Endothelial cell (in vitro differentiated cells): ENCODE measurements around the gene FGF12. TPM values are rescaled to one million over a fixed set of nuclear protein-coding genes. Genes with fewer than 3 reads are reported as not detected.

Experiments
- DNase-seq: peaks from one replicate; pipeline ENCODE4 v3.0.0; 2021; ENCODE audit warnings: low spot score
- H3K27ac Mint-ChIP-seq: one replicate; pipeline ENCODE4 v1.8.0; 2021; ENCODE audit warnings: mixed read lengths, inconsistent platforms; ENCODE audit not compliant: unreplicated experiment
- H3K27me3 Mint-ChIP-seq: one replicate; pipeline ENCODE4 v1.8.0; 2021; ENCODE audit warnings: mild to moderate bottlenecking, moderate library complexity, mixed read lengths, inconsistent platforms; ENCODE audit not compliant: unreplicated experiment
- H3K36me3 Mint-ChIP-seq: one replicate; pipeline ENCODE4 v1.8.0; 2021; ENCODE audit warnings: mild to moderate bottlenecking, low read depth, mixed read lengths, inconsistent platforms; ENCODE audit not compliant: unreplicated experiment
- H3K4me1 Mint-ChIP-seq: one replicate; pipeline ENCODE4 v1.8.0; 2021; ENCODE audit warnings: mild to moderate bottlenecking, mixed read lengths, inconsistent platforms; ENCODE audit not compliant: unreplicated experiment
- H3K4me3 Mint-ChIP-seq: one replicate; pipeline ENCODE4 v1.8.0; 2021; ENCODE audit warnings: mild to moderate bottlenecking, mixed read lengths, inconsistent platforms; ENCODE audit not compliant: unreplicated experiment
- H3K9me3 Mint-ChIP-seq: one replicate; pipeline ENCODE4 v1.8.0; 2021; ENCODE audit warnings: mixed read lengths, inconsistent platforms; ENCODE audit not compliant: unreplicated experiment
- total RNA-seq: library from RNA; stranded (reverse); fragmentation: NEBNext Ultra II Directional; extraction: Animal tissue kit (Norgen Biotek cat#: 25700); gene quantifications from one replicate; pipeline ENCODE4 v1.2.1, GENCODE V29; 2021; ENCODE audit not compliant: unreplicated experiment
- TF ChIP-seq, protein P1 (sequence below): fragments of 200-600 bp; sonication (generic); IDR thresholded peaks from one replicate; pipeline ENCODE4 v1.5.0; 2021; ENCODE audit warnings: antibody characterized with exemption; ENCODE audit not compliant: unreplicated experiment

FGF12 gene
- total RNA-seq, 1 donor from 2014 or later: 19.1 TPM

DNA sequence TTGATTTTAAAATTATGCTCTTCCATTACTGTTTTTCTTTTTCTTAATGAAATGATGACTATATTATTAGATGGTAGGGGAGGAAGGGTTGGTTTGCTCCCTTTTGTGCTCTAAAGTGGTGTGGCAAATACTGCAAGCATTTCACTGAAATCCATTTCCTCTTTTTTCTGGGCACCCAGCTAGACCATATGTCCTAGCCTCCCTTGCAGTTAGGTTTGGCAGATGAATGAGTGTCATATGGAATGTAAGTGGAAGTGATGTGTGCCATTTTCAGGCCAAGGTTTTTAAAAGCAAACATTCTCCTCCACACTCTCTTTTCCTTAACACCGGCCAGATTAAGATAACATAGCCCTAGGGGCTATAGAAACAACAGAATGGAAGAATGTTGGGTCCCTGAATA is 363.0 kb downstream of the FGF12 start:
- Mint-ChIP-seq H3K27me3 (peaks cover 3% of the 10 kb centered on the region), H3K4me3 (no peak overlapping the region), H3K27ac (no peak overlapping the region), H3K9me3 (no peaks in the 10 kb centered on the region), H3K36me3 (no peaks in the 10 kb centered on the region), H3K4me1 (peaks cover 38% of the 10 kb centered on the region)
- TF ChIP-seq, protein P1, sequence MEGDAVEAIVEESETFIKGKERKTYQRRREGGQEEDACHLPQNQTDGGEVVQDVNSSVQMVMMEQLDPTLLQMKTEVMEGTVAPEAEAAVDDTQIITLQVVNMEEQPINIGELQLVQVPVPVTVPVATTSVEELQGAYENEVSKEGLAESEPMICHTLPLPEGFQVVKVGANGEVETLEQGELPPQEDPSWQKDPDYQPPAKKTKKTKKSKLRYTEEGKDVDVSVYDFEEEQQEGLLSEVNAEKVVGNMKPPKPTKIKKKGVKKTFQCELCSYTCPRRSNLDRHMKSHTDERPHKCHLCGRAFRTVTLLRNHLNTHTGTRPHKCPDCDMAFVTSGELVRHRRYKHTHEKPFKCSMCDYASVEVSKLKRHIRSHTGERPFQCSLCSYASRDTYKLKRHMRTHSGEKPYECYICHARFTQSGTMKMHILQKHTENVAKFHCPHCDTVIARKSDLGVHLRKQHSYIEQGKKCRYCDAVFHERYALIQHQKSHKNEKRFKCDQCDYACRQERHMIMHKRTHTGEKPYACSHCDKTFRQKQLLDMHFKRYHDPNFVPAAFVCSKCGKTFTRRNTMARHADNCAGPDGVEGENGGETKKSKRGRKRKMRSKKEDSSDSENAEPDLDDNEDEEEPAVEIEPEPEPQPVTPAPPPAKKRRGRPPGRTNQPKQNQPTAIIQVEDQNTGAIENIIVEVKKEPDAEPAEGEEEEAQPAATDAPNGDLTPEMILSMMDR: no peak
- DNase-seq: no peak

DNA sequence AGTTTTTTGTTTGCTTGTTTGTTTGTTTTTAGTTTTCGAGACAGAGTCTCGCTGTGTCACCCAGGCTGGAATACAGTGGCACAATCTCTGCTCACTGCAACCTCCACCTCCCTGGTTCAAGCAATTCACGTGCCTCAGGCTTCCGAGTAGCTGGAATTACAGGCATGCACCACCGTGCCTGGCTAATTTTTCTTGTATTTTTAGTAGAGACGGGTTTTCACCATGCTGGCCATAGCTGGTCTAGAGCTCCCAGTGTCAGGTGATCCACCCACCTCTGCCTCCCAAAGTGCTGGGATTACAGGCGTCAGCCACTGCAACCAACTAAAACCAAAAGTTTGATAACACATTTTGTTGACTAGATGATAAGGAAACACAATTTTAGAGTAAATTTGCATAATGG is 372.7 kb downstream of the FGF12 start:
- no peaks in the 10 kb centered on the region for H3K9me3 Mint-ChIP-seq
- H3K27ac Mint-ChIP-seq: no peak overlapping the region
- TF ChIP-seq, protein P1: no peak
- H3K27me3 Mint-ChIP-seq: no peaks in the 10 kb centered on the region
- no peak overlapping the region for H3K4me3 Mint-ChIP-seq
- DNase-seq: no peak
- no peaks in the 10 kb centered on the region for H3K36me3 Mint-ChIP-seq
- peaks cover 4% of the 10 kb centered on the region for H3K4me1 Mint-ChIP-seq

DNA sequence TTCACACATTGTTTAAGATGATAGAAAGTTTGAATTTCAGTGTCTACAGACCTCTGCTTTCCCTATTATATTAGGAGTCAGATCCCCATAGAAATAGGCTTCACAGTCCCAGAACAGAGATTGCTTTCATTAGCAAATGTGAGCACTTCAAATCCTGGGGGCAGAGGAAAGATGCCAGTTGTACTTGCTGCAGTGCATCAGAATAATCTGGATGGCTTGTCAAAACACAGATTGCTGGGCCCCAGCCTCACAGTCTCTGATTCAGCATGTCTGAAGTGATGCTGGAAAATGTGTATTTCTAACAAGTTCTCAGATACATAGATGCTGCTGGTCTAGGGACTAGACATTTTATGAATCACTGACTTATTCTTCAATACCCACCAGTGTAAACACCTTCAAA is 375.2 kb downstream of the FGF12 start:
- Mint-ChIP-seq H3K4me3 (no peak overlapping the region), H3K27me3 (no peaks in the 10 kb centered on the region), H3K36me3 (no peaks in the 10 kb centered on the region), H3K9me3 (no peaks in the 10 kb centered on the region), H3K4me1 (peaks cover 4% of the 10 kb centered on the region), H3K27ac (no peak overlapping the region)
- TF ChIP-seq, protein P1: no peak
- DNase-seq: no peak

DNA sequence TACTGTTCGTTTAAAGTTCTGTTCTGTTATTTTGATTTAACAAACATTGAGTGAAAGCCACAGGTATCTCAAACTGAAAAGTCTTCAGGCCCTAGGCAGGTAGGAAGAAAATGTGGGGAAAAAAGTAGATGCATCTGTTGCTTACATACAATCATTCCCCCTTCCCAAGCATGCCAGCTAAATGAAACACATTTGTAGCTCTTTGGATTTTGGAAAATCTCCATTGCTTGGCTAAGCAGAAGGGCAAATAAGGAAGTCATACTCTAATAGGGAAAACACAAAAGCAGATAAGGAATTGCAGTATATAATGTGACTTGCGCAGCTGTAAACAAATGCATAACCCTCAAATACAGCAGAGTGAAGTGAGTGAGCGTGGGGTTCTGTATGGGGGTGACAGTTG is 375.9 kb downstream of the FGF12 start:
- H3K4me3 Mint-ChIP-seq: no peak overlapping the region
- H3K4me1 Mint-ChIP-seq: peaks cover 4% of the 10 kb centered on the region
- no peaks in the 10 kb centered on the region for H3K36me3 Mint-ChIP-seq
- no peak for DNase-seq
- TF ChIP-seq, protein P1: no peak
- no peaks in the 10 kb centered on the region for H3K9me3 Mint-ChIP-seq
- no peak overlapping the region for H3K27ac Mint-ChIP-seq
- H3K27me3 Mint-ChIP-seq: no peaks in the 10 kb centered on the region

DNA sequence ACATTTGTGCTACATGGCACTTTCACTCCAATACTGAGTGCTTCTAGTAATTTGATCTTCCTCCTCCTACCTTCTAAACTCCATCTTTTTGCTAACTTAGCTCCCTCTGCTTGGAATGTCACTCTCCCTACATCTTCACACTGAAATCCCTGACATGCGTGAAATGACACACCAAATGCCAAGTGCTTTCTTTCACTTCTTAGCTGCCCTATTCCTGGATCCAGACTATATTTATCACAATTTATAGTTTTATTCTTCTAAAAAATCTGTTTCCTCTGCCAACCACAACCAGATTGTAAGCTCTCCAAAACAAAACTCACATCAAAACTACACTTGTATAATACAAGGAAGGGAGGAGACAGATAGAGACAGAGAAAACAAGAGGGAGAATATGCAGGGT is 387.3 kb downstream of the FGF12 start:
- no peaks in the 10 kb centered on the region for H3K36me3 Mint-ChIP-seq
- H3K27me3 Mint-ChIP-seq: no peaks in the 10 kb centered on the region
- TF ChIP-seq, protein P1: no peak
- H3K9me3 Mint-ChIP-seq: no peaks in the 10 kb centered on the region
- H3K4me1 Mint-ChIP-seq: peaks cover 3% of the 10 kb centered on the region
- no peak for DNase-seq
- H3K4me3 Mint-ChIP-seq: no peak overlapping the region
- no peak overlapping the region for H3K27ac Mint-ChIP-seq
